Measurements from ENCODE around the gene AVL9.

Gene AVL9

DNA sequence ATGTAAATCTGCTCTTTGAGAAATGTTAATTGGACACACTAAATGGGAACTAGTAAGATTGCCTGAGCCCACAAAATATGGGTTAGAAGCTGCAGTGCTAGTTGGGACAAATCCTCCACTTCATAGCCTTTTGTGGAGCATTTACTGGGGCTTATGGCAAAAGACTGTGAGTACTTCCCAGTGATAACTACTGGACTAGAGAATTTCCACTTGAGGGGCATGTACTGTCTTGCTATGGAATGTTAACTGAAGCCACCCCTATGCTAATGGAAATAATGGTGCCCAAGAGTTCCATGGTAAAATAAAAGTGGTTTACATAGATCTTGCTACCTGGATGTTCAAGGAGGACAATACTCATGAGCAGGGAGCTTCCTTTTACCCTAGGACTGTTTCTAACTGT, 29.3 kb downstream of the AVL9 start:
- Histone ChIP-seq H3K79me2 (ENCODE audit: insufficient read depth, low read depth) (no peaks in the 10 kb centered on the region; the same call in 1 of the 2 replicates), H2AFZ (ENCODE audit: low read depth) (no peak overlapping the region), H4K20me1 (ENCODE audit: insufficient read depth) (no peaks in the 10 kb centered on the region)

DNA sequence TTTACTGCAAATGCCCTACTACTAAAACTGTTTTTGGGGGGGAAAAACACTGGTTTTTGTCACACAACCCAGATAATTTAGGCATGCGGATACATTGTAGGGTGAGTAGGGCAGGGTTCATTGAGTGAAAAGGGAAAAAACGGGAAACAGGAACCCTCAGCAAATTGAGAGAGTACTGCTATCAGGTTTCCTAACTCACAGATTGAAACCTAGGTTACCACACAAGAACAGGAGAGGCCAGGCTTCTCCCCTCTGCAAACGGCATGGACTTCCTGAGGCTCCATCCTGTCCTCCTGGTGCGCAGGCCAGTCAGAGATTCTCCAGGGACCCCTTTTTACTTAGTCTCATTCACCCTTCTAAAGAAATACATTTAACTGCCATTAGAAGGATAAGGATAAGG, 30.6 kb downstream of the AVL9 start:
- no peak overlapping the region for H3K4me3 ChIP-seq (IDR thresholded peaks at IDR 0.05; ENCODE audit: insufficient read depth, low read depth, low read length)
- no peak overlapping the region for H2AFZ ChIP-seq (ENCODE audit: low read depth)
- H3K27me3 ChIP-seq (ENCODE audit: insufficient read depth, low read depth), result no peaks in the 10 kb centered on the region
- no peaks in the 10 kb centered on the region for H3K36me3 ChIP-seq (ENCODE audit: insufficient read depth)
- no peak overlapping the region for H3K27ac ChIP-seq
- H3K4me1 ChIP-seq (ENCODE audit: low read depth, poor library complexity, severe bottlenecking), result no peaks in the 10 kb centered on the region
- no peak overlapping the region for H3K9ac ChIP-seq
- H3K4me2 ChIP-seq, result no peak overlapping the region
- no peaks in the 10 kb centered on the region for H4K20me1 ChIP-seq (ENCODE audit: insufficient read depth)
- no peaks in the 10 kb centered on the region; the same call in 1 of the 2 replicates for H3K79me2 ChIP-seq (ENCODE audit: insufficient read depth, low read depth)
- TF ChIP-seq, protein P1, sequence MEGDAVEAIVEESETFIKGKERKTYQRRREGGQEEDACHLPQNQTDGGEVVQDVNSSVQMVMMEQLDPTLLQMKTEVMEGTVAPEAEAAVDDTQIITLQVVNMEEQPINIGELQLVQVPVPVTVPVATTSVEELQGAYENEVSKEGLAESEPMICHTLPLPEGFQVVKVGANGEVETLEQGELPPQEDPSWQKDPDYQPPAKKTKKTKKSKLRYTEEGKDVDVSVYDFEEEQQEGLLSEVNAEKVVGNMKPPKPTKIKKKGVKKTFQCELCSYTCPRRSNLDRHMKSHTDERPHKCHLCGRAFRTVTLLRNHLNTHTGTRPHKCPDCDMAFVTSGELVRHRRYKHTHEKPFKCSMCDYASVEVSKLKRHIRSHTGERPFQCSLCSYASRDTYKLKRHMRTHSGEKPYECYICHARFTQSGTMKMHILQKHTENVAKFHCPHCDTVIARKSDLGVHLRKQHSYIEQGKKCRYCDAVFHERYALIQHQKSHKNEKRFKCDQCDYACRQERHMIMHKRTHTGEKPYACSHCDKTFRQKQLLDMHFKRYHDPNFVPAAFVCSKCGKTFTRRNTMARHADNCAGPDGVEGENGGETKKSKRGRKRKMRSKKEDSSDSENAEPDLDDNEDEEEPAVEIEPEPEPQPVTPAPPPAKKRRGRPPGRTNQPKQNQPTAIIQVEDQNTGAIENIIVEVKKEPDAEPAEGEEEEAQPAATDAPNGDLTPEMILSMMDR (conservative IDR thresholded peaks at IDR 0.05; ENCODE audit: low read depth, low read length), result no peak

More for the DNA sequence above, 29.3 kb downstream of the AVL9 start:
- Histone ChIP-seq H3K36me3 (ENCODE audit: insufficient read depth) (no peaks in the 10 kb centered on the region), H3K9ac (no peak overlapping the region), H3K4me1 (ENCODE audit: low read depth, poor library complexity, severe bottlenecking) (no peaks in the 10 kb centered on the region), H3K4me2 (no peak overlapping the region), H3K4me3 (IDR thresholded peaks at IDR 0.05; ENCODE audit: insufficient read depth, low read depth, low read length) (no peak overlapping the region), H3K27me3 (ENCODE audit: insufficient read depth, low read depth) (no peaks in the 10 kb centered on the region), H3K27ac (no peak overlapping the region)
- TF ChIP-seq, protein P1 (conservative IDR thresholded peaks at IDR 0.05; ENCODE audit: low read depth, low read length), result no peak

DNA sequence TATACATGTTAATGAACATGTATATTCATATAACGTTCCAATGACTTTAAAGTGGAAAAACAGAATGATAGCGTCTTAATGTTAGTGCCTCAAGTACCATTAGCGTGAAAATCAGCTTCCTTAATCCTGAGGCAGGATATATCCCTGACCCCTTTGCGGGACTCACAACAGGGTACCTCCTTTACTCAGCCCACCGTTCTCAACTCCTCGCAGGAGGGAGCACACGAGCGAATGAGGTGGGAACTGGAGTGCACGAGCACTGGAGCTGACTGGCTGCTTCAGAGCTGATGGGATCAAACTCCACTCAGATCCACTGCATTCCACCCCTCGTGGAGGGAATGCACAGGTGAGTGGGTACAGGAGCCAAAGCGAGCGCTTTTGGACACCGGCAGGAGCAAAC, 36.1 kb downstream of the AVL9 start:
- Histone ChIP-seq H3K9ac (no peak overlapping the region), H3K4me3 (IDR thresholded peaks at IDR 0.05; ENCODE audit: insufficient read depth, low read depth, low read length) (no peak overlapping the region), H3K79me2 (ENCODE audit: insufficient read depth, low read depth) (no peaks in the 10 kb centered on the region), H3K4me2 (no peak overlapping the region), H4K20me1 (ENCODE audit: insufficient read depth) (no peaks in the 10 kb centered on the region), H2AFZ (ENCODE audit: low read depth) (no peak overlapping the region), H3K27me3 (ENCODE audit: insufficient read depth, low read depth) (no peaks in the 10 kb centered on the region), H3K27ac (no peak overlapping the region), H3K4me1 (ENCODE audit: low read depth, poor library complexity, severe bottlenecking) (no peaks in the 10 kb centered on the region), H3K36me3 (ENCODE audit: insufficient read depth) (no peaks in the 10 kb centered on the region)
- TF ChIP-seq, protein P1 (conservative IDR thresholded peaks at IDR 0.05; ENCODE audit: low read depth, low read length), result no peak

DNA sequence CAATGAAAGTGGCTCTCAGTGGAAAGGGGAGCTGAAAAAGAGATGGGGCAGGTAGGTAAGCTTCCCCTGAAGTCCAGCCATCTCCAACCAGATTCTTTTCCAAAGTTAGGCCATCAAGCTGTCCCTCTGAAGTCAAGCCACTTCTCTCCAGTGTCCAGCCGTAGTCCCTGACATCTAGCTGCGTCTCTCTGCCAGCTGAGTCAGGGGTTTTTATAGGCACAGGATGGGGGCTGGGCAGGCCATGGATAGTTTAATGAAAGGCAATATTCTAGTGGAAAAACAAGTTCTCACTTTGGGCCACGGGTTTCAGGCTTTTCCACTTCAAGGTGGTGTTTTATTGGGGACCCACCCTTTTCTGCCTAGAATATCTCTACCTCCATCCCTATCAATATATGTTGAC, 36.8 kb downstream of the AVL9 start:
- H3K4me3 ChIP-seq (IDR thresholded peaks at IDR 0.05; ENCODE audit: insufficient read depth, low read depth, low read length), result no peak overlapping the region
- no peaks in the 10 kb centered on the region for H3K79me2 ChIP-seq (ENCODE audit: insufficient read depth, low read depth)
- H3K4me1 ChIP-seq (ENCODE audit: low read depth, poor library complexity, severe bottlenecking), result no peaks in the 10 kb centered on the region
- no peaks in the 10 kb centered on the region for H3K36me3 ChIP-seq (ENCODE audit: insufficient read depth)
- H3K9ac ChIP-seq, result no peak overlapping the region
- no peak overlapping the region for H3K4me2 ChIP-seq
- no peaks in the 10 kb centered on the region for H4K20me1 ChIP-seq (ENCODE audit: insufficient read depth)
- H3K27ac ChIP-seq, result no peak overlapping the region
- no peak overlapping the region for H2AFZ ChIP-seq (ENCODE audit: low read depth)
- TF ChIP-seq, protein P1 (conservative IDR thresholded peaks at IDR 0.05; ENCODE audit: low read depth, low read length), result no peak
- no peaks in the 10 kb centered on the region for H3K27me3 ChIP-seq (ENCODE audit: insufficient read depth, low read depth)
